NCI-H128 (cell line): Measurements from ENCODE around the gene RGL2.
"Not testable (repeated sequence)": the region's sequence is repeated elsewhere in the genome, so short reads cannot be mapped to it uniquely, and the experiment has no call there.

Experiments
- DNase-seq: peaks from one replicate; lab custom pipeline; 2025; ENCODE audit not compliant: unreplicated experiment; lab: John Stamatoyannopoulos, UW

Gene RGL2

DNA sequence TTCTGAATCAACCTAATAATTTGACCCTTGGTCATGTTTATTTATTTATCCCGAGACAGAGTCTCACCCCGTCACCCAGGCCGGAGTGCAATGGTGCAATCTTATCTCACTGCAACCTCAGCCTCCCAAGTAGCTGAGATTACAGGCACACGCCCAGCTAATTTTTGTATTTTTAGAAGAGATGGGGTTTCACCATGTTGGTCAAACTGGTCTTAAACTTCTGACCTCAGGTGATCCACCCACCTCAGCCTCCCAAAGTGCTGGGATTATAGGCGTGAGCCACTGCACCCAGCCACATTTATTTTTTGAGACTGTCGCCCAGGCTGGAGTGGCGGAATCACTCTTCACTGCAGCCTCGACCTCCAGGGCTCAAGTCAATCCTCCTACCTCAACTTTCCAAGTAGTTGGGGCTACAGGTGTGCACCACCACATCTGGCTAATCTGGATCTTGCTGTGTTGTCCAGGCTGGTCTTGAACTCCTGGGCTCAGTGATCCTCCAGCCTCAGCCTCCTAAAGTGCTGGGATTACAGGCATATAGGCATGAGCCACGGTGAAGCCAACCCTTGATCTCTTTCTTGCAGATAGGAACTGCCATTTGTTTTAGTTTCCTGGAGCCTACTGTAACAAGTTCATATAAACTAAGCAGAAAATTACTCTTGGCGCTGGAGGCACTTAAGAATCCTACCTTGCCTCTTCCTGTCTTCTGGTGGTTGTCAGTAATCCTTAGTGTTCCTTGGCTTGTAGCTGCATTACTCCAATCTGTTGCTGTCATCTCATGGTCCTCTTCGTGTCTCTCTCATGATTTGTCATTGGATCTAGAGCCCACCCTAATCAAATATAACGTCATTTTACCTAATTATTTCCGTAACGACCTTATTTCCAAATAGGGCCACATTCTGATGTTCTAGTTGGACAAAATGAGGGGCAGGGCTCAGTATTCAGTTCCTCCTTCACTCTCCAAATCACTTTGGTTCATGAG, 24.5 kb downstream of the RGL2 start:
- DNase-seq = no peak

DNA sequence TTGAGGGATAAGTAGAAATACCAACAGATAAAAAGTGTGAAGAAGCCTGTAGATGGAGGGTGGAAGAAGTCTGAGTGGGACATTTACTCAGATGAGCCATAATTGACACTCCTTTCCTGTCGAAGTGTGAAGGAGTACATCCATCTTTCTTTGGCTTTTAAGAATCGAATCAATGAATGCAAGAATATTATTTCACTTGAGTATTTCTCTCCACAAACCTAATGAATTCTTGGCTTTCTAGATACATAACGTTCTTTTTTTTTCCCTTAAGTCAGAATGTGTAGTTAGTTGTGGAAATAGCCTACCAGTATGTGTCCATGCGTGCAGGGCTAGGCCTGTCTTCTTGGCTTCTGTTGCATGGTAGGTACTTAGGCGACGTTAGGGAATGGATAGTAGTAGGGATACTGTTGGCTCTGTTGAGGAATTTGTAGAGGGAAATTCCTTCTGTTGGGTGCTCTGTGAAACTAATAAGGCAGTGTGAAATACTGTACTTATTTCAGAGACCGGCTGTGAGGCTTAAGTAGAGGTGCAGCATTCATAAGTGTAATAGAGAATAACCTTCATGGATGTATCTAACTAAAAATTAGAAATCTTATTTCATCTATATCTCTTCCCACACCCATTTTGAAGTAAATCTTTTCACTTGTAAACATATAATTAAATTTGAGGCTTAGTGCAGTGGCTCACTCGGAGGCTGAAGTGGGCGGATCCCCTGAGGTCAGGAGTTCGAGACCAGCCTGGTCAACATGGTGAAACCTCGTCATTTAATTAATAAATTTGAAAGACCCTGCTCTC, 25.4 kb downstream of the RGL2 start:
- DNase-seq = no peak

DNA sequence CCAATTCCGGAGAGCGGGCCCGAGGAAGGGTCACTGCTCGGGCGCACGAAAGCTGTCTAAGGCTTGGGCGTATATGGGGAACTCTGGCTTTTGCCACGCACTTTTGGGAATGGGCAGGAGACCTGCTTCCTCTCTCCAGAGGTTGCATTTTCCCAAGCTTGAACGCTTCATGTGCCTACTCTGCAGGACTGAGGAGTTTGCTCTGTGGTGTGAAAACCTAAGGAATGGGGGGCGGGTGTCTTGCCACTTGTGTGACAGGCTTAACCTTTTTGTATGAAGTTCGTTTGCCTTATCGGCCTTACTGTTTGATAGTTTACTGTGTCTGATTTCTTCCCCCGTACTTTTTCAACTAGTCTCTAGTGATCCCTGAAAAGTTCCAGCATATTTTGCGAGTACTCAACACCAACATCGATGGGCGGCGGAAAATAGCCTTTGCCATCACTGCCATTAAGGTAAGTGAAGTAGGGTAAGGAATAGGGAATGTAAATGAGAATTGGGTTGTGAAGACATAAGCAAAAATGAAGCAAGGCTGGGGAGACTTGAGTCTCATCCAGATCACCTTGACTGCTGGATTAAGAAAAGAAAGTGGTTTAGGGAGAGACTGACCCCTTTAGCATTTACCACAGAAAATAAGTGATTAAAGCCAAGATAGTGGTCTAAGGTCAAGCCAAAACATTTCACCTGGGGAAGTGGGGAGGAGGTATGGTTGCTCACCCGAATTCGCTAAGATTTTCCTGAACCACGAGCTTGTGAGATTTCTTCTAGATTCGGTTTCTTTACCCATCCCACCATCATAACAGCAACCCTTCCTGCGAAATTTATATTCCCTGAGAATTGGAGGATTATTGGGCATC, 26.2 kb downstream of the RGL2 start:
- DNase-seq = no peak

DNA sequence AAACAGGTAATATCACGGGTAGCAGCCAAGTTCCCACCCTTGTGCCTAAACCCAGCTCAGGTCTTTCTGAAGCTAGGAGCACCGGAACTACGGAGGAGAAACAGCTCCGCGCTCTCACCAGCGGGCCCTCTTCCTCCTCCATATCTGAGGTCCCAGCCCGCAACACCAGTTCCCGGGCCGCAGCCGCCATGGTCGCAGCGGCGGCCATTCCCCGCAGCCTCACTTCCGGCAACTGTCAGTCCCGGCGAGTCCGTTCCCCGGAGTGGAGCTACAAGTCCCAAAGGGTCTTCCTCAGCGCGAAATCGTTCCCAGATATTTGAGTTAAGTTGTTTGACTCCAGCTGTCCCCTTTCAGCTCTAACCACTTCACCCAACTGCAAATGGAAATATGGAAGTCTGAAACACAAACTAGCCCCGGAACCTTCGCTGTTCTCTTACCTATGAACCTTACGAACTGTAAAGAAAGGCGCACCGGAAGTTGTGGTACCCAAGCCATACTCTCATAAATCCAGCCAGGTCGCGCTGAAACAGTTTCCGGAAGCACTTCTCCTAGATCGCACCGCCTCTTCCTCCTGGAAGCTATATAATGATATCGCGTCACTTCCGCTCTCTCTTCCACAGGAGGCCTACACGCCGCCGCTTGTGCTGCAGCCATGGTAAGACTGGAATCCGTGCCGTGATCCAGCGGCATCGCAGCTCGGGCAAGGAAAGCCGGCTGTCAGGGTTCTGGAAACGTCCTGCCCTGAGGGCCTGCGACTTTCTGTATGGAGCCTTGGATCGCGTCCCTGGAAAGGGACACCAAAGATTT, 27.1 kb downstream of the RGL2 start, which contains the start of the genes RPS18 and VPS52:
Gene RPS18, plus strand, starts transcription at position 608 of the 807 bp plus-strand sequence. Its CDS starts 45 bp downstream, at position 653.
Gene VPS52, minus strand, starts transcription at position 409 of the 807 bp plus-strand sequence. Its CDS starts 201 bp downstream, at position 208.
- DNase-seq = peak; percentile 97

DNA sequence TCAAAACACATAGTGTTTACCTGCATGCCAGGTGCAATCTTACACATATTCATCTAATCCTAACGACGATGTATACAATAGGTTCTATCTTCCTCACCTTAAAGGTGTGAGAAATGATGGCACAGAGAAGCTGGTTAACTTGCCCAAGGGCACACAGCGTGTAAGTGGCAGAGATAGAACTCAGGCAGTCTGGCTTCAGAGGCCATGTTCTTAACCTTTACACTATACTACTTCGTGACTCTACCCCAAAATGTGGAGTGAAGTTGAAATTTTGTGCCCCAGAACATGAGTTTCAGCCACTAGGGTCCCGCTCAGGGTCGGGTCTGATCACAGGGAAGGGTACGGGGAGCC, 27.6 kb downstream of the RGL2 start:
- no peak for DNase-seq

DNA sequence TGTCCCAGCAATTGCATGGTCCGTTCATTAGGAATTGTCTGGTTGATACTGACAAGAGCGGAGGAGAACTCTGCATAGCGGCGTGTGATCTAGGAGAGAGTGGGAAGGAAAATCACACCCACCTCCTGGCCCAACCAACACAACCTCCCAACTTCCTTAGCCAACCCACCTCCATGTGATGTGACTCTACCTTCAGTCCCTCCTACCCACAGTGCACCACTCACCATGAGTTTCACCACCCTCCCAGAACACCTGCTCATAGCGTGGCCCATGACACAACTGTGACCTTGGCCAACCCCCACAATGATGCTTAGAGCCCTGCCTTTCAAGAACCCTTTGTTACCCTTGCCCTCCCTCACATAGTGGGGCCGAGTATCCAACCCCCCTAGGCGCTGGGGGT, 34.7 kb downstream of the RGL2 start:
- DNase-seq = no peak

DNA sequence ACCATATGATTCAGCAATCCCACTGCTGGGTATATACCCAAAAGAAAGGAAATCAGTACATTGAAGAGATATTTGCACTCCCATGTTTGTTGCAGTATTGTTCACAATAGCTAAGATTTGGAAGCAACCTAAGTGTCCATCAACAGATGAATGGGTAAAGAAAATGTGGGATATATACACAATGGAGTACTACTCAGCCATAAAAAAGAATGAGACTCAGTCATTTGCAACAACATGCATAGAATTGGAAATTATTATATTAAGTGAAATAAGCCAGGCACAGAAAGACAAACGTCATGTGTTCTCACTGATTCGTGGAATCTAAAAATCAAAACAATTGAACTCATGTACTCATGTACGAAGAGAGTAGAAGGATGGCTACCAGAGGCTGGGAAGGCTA, 36.3 kb downstream of the RGL2 start:
- not testable (repeated sequence) for DNase-seq

DNA sequence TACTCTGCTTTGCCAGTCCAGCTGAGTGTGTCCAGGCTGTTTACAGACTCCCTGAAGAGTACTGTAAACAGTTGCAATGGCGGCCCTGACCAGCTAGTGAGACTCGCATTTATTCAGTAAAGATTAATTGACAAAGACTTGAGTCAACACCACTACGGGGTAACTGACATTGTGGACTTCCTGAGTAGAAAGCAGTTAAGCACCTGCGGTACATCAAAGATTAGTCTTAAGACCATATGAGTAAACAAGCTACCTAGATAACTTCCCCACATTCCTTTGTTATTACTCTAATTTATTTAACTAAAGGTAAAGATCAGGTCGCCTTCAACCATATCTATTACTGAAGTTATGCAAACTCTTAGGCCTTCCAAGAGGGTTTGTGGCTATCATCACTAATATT, 39.7 kb downstream of the RGL2 start:
- no peak for DNase-seq

DNA sequence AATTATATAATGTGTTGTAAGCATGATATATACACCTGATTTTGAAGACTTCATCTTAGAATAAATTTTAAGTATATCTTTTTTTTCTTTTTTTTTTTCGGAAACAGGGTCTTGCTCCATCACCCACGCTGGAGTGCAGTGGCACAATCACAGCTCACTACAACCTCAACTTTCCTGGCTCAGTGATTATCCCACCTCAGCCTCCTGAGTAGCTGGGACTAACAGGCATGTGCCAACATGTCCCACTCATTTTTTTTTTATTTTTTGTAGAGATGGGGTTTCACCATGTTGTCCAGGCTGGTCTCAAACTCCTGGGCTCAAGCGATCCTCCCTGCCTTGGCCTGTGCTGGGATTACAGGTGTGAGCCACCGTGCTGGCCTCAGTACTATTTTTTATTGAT, 44.2 kb downstream of the RGL2 start:
- DNase-seq = no peak

DNA sequence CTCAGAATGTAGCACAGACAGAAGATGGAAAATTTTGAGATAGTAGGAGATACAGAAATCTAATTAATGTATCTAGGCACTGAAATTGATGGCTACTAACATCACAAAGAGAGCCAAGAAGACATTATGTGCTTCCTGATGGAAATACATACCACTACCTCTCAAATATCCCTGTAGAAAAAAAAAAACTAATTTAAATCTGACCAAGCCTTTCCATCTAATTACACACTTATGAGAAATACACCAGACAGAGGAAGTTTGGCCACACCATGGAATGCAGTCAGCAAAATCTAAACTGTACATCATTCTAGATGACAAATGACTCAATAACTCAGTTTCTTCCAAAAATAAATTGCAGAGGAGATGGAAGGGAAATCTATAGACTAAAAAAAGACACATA, 46.0 kb downstream of the RGL2 start:
- no peak for DNase-seq

DNA sequence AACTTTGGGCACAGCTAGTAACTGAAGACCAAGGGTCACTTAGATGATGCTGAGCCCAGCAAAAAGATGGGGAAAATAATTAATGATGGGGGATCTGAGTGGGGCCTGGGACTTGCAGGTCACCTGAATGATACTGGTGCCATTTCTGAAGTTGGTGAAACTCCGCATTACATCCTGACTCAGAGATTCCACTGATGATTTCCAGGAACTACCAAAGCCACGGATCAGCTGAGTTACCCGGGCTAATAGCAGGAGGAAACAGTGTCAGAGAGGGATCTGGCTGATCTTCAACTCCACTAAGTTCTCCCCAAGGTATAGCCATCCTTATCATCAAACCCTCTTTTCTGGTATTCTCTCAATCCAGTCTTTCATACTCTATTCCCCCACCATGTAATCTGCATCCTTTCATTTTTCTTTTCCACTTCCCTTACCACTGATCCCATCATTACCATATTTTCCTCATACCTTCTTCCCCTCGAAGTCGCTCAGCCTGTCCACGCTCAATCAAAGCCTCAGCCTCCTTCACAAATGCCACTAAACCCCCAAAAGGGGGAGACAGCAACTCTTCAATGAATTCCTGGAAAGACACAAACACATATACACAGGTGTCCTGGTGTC, 47.2 kb downstream of the RGL2 start:
- no peak for DNase-seq

DNA sequence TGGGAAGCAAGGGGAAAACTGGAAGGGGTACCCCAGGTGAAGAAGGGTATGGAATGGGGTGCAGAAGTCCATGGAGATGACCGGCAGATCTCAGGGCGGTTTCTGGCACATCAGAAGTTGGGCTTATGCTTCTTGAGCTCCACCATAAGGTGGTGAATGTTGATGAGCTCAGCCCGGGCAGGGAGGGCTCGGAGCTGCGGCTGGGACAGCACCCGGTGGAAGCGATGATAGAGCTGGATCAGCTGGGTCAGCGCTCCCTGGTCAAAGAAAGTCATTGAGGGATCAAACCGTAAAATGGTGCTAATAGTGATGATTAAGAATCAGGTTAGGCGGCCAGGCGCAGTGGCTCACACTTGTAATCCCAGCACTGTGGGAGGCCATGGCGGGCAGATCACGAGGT, 48.0 kb downstream of the RGL2 start:
- no peak for DNase-seq

DNA sequence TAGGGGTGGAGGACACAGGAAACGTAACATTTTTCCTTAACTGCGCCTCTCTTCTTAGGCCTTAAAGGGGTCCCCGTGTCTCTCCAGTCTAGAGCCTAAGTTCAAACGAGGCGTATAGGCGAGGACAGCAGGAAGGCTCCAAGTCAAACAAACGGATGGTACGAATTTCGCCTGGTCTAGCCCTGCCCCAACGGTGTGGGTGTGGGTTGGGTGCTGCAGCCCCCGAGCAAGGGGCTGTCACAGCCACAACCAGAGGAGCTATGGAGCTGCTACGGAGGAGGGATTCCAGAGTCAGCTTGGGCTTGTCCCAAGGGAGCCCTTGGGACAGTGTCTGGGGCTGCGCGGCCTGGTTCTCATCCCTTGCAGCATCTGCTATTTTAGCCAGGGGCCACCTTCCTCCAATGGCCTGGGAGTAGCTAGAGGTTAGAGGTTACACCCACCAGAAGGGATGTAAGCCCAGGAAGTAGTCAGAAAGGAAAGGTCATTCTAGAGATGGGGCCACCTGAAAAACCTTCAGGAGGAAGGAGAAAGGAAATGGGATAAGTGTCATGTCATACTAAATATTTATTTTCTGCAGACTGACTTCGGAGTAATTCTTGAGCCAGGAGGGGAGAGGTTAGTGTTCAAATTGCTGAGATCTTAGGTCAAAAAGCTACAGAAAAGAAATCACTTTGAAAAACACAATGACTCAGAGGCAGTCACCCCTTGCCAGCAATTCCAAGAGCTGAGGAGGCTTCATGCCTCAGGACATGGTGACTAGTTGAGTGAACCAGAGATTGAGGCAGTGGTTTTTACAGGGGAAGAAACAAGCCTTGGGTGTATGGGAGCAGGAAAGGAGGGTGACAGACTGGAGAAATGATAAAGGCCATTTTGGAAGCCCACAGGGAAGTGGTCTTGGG, 48.8 kb downstream of the RGL2 start:
- no peak for DNase-seq

DNA sequence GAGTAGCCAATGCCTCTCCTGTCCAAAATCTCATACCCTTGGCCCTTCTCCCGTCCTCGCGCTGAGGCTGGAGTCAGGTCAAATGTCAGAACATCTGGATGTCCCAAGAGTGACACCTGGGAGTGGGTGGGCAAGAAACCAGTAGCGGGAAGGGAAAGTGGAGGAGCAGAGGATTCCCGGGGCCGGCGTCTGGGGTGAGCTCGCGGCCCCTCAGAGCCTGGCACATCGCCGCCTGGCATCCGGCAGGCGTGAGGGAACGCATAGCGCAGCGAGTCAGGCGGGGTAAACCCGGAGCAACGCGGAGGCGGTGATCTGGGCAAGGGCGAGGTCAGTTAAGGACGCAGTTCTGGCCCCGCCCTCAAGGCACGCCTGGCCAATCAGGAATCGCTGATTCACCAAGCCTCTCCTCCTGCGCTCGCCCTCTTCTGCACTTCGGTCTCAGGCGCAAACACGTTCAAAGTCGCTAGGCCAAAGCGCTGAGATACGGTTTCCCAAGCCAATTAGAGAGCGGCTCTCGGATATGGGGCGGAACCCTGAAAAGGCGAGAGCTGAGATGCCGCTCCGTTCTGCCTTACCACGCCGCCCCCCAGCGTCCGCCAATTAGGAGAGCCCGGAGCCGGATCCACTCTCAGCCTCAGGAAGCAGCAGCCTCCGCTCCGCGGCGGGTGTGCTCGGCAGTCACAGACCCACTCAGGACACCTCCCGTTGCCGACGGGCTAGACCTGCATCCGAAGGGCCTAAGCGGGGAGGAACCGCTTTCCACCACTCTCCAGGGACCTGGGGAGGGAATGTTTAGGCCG, 49.6 kb downstream of the RGL2 start:
- DNase-seq = peak; percentile 98

DNA sequence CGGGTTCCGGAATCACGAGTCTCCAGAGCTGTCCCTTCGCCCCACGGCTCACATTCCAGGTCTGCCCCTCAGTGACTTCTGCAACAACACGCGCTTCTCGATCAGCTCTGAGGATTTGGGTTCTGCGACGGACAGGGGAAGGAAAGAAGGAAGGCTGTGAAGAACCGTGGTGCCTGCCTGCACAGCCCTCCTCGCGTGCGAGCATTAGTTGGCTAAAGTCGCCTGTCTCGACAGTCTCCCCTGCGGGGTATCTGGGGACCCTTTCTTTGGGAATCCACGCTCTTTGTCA, 50.2 kb downstream of the RGL2 start:
- no peak for DNase-seq

DNA sequence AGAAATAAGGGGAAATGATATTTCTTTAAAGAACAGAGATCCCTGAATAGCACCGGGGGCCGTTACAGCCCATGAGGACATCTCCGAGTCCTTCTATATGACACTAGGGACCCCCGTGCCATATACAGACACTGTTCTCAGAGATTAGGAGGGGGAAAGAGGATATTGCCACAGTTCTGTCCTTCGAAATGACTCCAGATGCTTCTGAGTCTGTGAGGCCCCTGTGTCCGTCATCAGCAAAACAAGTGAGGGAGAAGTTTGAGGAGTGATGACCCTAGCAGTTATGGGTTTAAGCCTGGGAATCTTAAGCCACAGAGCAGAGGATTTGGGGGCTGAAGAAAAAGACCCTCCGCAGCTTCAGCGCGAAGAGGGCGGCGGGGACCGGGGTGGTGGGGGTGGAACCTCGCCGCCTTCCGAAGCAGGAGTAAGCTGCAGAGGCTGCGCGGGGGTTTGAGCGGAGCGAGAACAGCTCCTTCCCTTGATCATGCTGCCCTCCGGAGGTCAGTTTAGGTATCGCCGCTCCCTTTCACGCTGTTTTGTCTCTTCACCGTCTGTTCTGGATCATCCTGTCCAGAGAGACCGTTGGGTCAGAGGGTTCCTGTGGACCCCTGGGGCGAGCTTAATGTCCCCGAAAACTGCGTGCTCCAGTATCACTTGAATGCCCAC, 50.6 kb downstream of the RGL2 start:
- peak; percentile 66 for DNase-seq

DNA sequence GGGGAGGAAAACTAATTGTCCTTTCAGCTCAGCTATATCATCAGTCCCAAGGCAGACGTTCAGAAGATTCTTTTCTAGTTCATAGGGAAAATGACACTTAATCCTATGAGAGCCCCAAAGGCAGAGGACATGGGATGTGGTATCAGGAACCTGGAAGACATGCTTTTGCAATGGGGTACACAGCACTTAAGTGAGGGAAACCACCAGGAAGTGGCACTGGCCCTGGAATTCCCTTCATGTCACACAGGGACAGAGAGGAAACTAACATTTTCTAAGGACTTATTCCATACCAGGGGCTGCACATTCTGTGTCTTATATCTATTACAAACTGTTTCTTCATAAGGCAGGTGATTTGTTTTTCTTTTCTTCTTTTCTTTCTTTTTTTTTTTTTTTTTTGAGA, 55.3 kb downstream of the RGL2 start:
- no peak for DNase-seq

DNA sequence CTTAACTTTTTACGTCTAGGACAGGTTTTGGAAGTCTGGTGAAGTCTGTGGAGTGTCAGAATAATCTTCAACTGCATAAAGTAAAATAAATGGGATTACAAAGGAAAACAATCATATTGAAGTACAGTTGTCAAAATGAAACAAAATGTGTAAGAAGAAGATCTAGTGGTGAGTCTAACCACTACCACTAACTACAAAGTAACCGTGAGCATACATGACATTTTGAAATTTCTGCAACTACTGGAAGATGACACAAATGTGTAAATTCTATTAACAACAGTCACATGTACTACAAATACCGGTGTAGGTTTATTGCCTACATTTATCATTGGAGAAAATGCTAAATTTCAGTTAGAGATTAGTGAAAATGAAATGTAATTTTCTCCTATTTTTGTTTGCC, 56.8 kb downstream of the RGL2 start:
- DNase-seq = no peak
